GM12878 (cell line): Measurements from ENCODE around the gene FBXO38. TPM values are rescaled to one million over a fixed set of nuclear protein-coding genes. Genes with fewer than 3 reads are reported as not detected.

Source experiments
- ATAC-seq: fragments of 200-7000 bp; cut with Tn5 transposase; 3 replicates; pipeline ENCODE4 v1.9.1; 2020; ENCODE audit warnings: mild to moderate bottlenecking, moderate library complexity
- BruUV-seq: library from RNA; stranded (reverse); fragments of 400-500 nt; replicated peaks from 2 replicates; lab custom pipeline; 2021; lab: Mats Ljungman, UMichigan
- CTCF ChIA-PET: fragments of 300-600 bp; sonication (Branson Sonifier 250); formaldehyde crosslinking; extraction: SDS; loops from one replicate; lab custom pipeline; 2021; ENCODE audit warnings: inconsistent platforms; lab: Yijun Ruan, JAX
- POLR2A ChIA-PET: fragments of 350-600 bp; formaldehyde crosslinking; extraction: SDS; loops from one replicate; lab custom pipeline; 2021; ENCODE audit warnings: inconsistent platforms; lab: Charles Lee
- RAD21 ChIA-PET: fragments of 300-600 bp; sonication (Branson Sonifier 250); formaldehyde crosslinking; loops from one replicate; lab custom pipeline; 2023; ENCODE audit warnings: antibody characterized with exemption; ENCODE audit not compliant: unreplicated experiment; lab: Charles Lee
- SMC1A ChIA-PET: fragments of 300-600 bp; sonication (Branson Sonifier 250); formaldehyde crosslinking; loops from one replicate; lab custom pipeline; 2023; ENCODE audit not compliant: unreplicated experiment, uncharacterized antibody; lab: Charles Lee
- DNase-seq: peaks from one replicate; pipeline ENCODE4 v3.0.0-alpha.2; 2011; ENCODE audit warnings: low read depth, low spot score
- FAIRE-seq: peaks from 3 replicates; lab custom pipeline; 2011; peaks lifted over from hg19 to GRCh38; lab: Jason Lieb, UNC
- H2AFZ ChIP-seq: 2 replicates; pipeline ENCODE4 v1.6.0; 2011; ENCODE audit warnings: low read depth, low read length, control low read depth; ENCODE audit not compliant: control insufficient read depth
- H3K27ac ChIP-seq: 2 replicates; pipeline ENCODE4 v1.5.1; 2011; ENCODE audit warnings: control low read depth; ENCODE audit not compliant: control insufficient read depth, insufficient read depth
- H3K27me3 ChIP-seq, 2 experiments: replicated peaks in 1 of 2; 2 replicates each; pipeline versions ENCODE4 v1.6.0 to v1.6.1; 2011; ENCODE audit warnings: low read length in 1 of 2; ENCODE audit not compliant: control insufficient read depth in 2 of 2, insufficient read depth in 2 of 2
- H3K36me3 ChIP-seq, 2 experiments: 2 replicates each; pipeline ENCODE4 v1.5.1; 2011; ENCODE audit warnings: low read length in 1 of 2; ENCODE audit not compliant: control insufficient read depth in 2 of 2, insufficient read depth in 2 of 2
- H3K4me1 ChIP-seq: 2 replicates; pipeline ENCODE4 v1.6.1; 2011; ENCODE audit warnings: mild to moderate bottlenecking, low read length, moderate library complexity, mixed read lengths; ENCODE audit not compliant: control insufficient read depth, insufficient read depth
- H3K4me2 ChIP-seq: 2 replicates; pipeline ENCODE4 v1.6.0; 2011; ENCODE audit warnings: control low read depth; ENCODE audit not compliant: control insufficient read depth, insufficient read depth
- H3K4me3 ChIP-seq: fragments of 200-600 bp; sonication (generic); 2 replicates; pipeline ENCODE4 v1.5.1; 2016
- H3K79me2 ChIP-seq: 2 replicates; pipeline ENCODE4 v1.6.0; 2011; ENCODE audit warnings: low read length; ENCODE audit not compliant: control insufficient read depth, insufficient read depth
- H3K9ac ChIP-seq: 2 replicates; pipeline ENCODE4 v1.8.0; 2011; ENCODE audit warnings: low read length, control low read depth, mixed read lengths; ENCODE audit not compliant: control insufficient read depth, insufficient read depth
- H3K9me3 ChIP-seq: replicated peaks from 3 replicates; pipeline ENCODE4 v1.5.1; 2011; ENCODE audit warnings: mild to moderate bottlenecking, low read length; ENCODE audit not compliant: control insufficient read depth, insufficient read depth
- H4K20me1 ChIP-seq: 2 replicates; pipeline ENCODE4 v1.6.0; 2011; ENCODE audit not compliant: control insufficient read depth, insufficient read depth
- CBX3 ChIP-seq: fragments of 200-600 bp; sonication (generic); IDR thresholded peaks from 2 replicates; pipeline ENCODE4 v1.6.1; 2016; ENCODE audit warnings: low read depth, borderline replicate concordance
- CHD2 ChIP-seq: IDR thresholded peaks from 2 replicates; pipeline ENCODE4 v1.6.1; 2011; ENCODE audit warnings: low read depth, low read length, improper control_type of control experiment, borderline replicate concordance
- GATAD2B ChIP-seq: fragments of 450-650 bp; conservative IDR thresholded peaks from 2 replicates; pipeline ENCODE4 v1.6.1; 2017; ENCODE audit warnings: low read depth, mild to moderate bottlenecking, moderate library complexity
- JUNB ChIP-seq: IDR thresholded peaks from 2 replicates; pipeline ENCODE4 v1.6.1; 2016; ENCODE audit warnings: antibody characterized with exemption, mild to moderate bottlenecking
- KLF5 ChIP-seq: fragments of 450-650 bp; IDR thresholded peaks from 2 replicates; pipeline ENCODE4 v1.6.1; 2014; ENCODE audit warnings: mild to moderate bottlenecking; ENCODE audit not compliant: partially characterized antibody
- MEF2A ChIP-seq: IDR thresholded peaks from 2 replicates; pipeline ENCODE4 v1.6.1; 2011; ENCODE audit warnings: low read depth, mild to moderate bottlenecking, low read length, moderate library complexity; ENCODE audit not compliant: insufficient read depth
- MEF2B ChIP-seq: fragments of 450-650 bp; IDR thresholded peaks from 2 replicates; pipeline ENCODE4 v1.6.1; 2018; ENCODE audit warnings: mild to moderate bottlenecking, moderate library complexity; ENCODE audit not compliant: partially characterized antibody, poor library complexity, severe bottlenecking
- MYC ChIP-seq: IDR thresholded peaks from 2 replicates; pipeline ENCODE4 v1.6.1; 2011; ENCODE audit warnings: mild to moderate bottlenecking, low read length, moderate library complexity, inconsistent platforms; ENCODE audit not compliant: insufficient read depth, insufficient replicate concordance, insufficient read length, severe bottlenecking
- PAX8 ChIP-seq: fragments of 450-650 bp; IDR thresholded peaks from 2 replicates; pipeline ENCODE4 v1.6.1; 2017; ENCODE audit warnings: mild to moderate bottlenecking, moderate library complexity
- RUNX3 ChIP-seq: IDR thresholded peaks from 2 replicates; pipeline ENCODE4 v1.6.1; 2012; ENCODE audit warnings: low read length, inconsistent platforms
- SPI1 ChIP-seq: IDR thresholded peaks from 2 replicates; pipeline ENCODE4 v1.6.1; 2011; ENCODE audit warnings: low read depth, mild to moderate bottlenecking, low read length, moderate library complexity, borderline replicate concordance; ENCODE audit not compliant: insufficient read depth
- in situ Hi-C: fragments of 300-500 bp; cut with MboI; formaldehyde crosslinking; loops from 9 replicates; pipeline ENCODE4 v1.14.3; 2018; ENCODE audit warnings: mixed read lengths
- intact Hi-C: fragments of 100-400 bp; cut with micrococcal nuclease; formaldehyde crosslinking; loops from one replicate; pipeline ENCODE4 v1.14.2; 2022; ENCODE audit not compliant: unreplicated experiment
- polyA plus RNA-seq, 11 experiments: library from polyadenylated mRNA; depleted of rRNA in 4 of 11; unstranded in 6 of 11; stranded (reverse) in 5 of 11; fragments of >200 nt; fragmentation: Nextera tagmentation in 4 of 11; fragmentation: Illumina TruSeq in 1 of 11; extraction: Ambion mirVana in 4 of 11; extraction: Trizol in 1 of 11; gene quantifications; 1 replicate in 1 of 11; 2 replicates in 10 of 11; pipeline versions ENCODE4 v1.2.1 to v1.2.3, GENCODE V29; 2011 to 2016; ENCODE audit warnings: inconsistent platforms in 2 of 11, missing spikeins in 2 of 11, low read depth in 1 of 11
- total RNA-seq, 4 experiments: library from RNA; depleted of rRNA in 3 of 4; stranded (reverse); fragments of >200 nt in 3 of 4; fragmentation: Illumina TruSeq in 1 of 4; extraction: Trizol in 1 of 4; gene quantifications; 2 replicates each; pipeline versions ENCODE4 v1.2.1 to v1.2.3, GENCODE V29; 2013 to 2021

Gene FBXO38
- total and polyA plus RNA-seq, 10 of the 15 experiments (the other 5 are each of a cell fraction or from before 2014, with no cell fraction given) = 9.1 to 44.6 (median 28.3) TPM

DNA sequence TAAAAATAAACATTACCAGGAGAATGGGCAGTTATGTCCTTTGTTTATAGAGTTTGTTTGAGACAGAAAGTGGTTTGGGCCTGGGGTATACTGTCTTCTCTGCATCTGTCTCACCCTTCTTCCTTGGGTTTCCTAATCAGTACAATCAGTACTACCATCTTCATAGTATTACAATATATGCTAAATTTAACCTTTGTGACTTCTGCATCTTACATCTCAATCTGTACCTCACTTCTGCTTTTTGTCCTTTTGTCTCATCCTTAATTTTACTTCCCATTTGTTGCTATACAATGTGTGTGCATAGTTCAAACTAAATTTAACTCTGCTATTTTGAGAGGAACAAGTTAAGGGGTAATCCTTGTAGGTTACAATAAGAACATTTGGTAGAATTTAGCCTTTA, 19.6 kb downstream of the FBXO38 start:
- ChIA-PET CTCF (no interaction called here), POLR2A (no interaction called here), SMC1A (no interaction called here), RAD21 (no interaction called here)
- Histone ChIP-seq H3K4me3 (no peak overlapping the region), H3K27ac (no peak overlapping the region), H3K27me3 (no peaks in the 10 kb centered on the region), H3K9me3 (no peaks in the 10 kb centered on the region), H2AFZ (no peak overlapping the region), H3K9ac (no peak overlapping the region), H3K36me3 (peaks cover 0 to 21% of the 10 kb centered on the region in 2 experiments; a peak in 2 of 4 replicates), H3K4me1 (peaks cover 7% of the 10 kb centered on the region), H3K4me2 (no peak overlapping the region), H3K79me2 (no peaks in the 10 kb centered on the region; the same call in 1 of the 2 replicates), H4K20me1 (no peaks in the 10 kb centered on the region; the same call in 1 of the 2 replicates)
- no peak for FAIRE-seq
- DNase-seq = no peak
- intact Hi-C loops = no loop called here
- no TSS peak for BruUV-seq
- TF ChIP-seq MEF2A (0 out of 2 replicates have a peak, but pooled peaks have one; percentile 46), KLF5 (no peak), MEF2B (peak; percentile 36), RUNX3 (peak; percentile 10; the same call in 1 of the 2 replicates), GATAD2B (no peak), CBX3 (no peak), SPI1 (peak; percentile 87), JUNB (no peak), PAX8 (no peak), CHD2 (no peak), MYC (no peak)
- in situ Hi-C loops = loop anchor here (25.0 kb wide), 1 partner anchor 1941 kb away; no protein-coding TSS in a partner anchor
- peak; percentile 72 for ATAC-seq
